Endothelial cell of umbilical vein (primary cell): ENCODE measurements around the gene HSPA1A. TPM values are rescaled to one million over a fixed set of nuclear protein-coding genes. Genes with fewer than 3 reads are reported as not detected.

Experiments used
- BruUV-seq: library from RNA; stranded (reverse); fragments of 400-500 nt; replicated peaks from 2 replicates; lab custom pipeline; 2021; lab: Mats Ljungman, UMichigan
- CTCF ChIA-PET: fragments of 300-600, 350-600 bp; sonication (Branson Sonifier 250); formaldehyde crosslinking; loops from one replicate; lab custom pipeline; 2021; ENCODE audit warnings: antibody characterized with exemption, inconsistent platforms; lab: Charles Lee
- POLR2A ChIA-PET: fragments of 300-600, 350-600 bp; sonication (Branson Sonifier 250); formaldehyde crosslinking; loops from one replicate; lab custom pipeline; 2021; ENCODE audit warnings: antibody characterized with exemption, inconsistent platforms; lab: Charles Lee
- DNase-seq: peaks from one replicate; pipeline ENCODE4 v3.0.0-alpha.2; 2011; ENCODE audit warnings: low read depth, low spot score
- FAIRE-seq: peaks from 2 replicates; lab custom pipeline; 2011; peaks lifted over from hg19 to GRCh38; lab: Jason Lieb, UNC
- H2AFZ ChIP-seq: 2 replicates; pipeline ENCODE4 v1.6.0; 2012; ENCODE audit warnings: low read depth, low read length, control low read depth, inconsistent platforms
- H3K27ac ChIP-seq: 2 replicates; pipeline ENCODE4 v1.5.1; 2011; ENCODE audit warnings: low read depth, mild to moderate bottlenecking, control low read depth, low read length, moderate library complexity; ENCODE audit not compliant: insufficient read depth
- H3K27me3 ChIP-seq, 2 experiments: 2 replicates each; pipeline versions ENCODE4 v1.6.0 to v1.6.1; 2011; ENCODE audit warnings: low read length in 2 of 2, mixed read lengths in 1 of 2; ENCODE audit not compliant: control insufficient read depth in 2 of 2, insufficient read depth in 2 of 2
- H3K36me3 ChIP-seq, 2 experiments: 2 replicates in 1 of 2; 3 replicates in 1 of 2; pipeline ENCODE4 v1.5.1; 2011; ENCODE audit warnings: low read length in 2 of 2, mild to moderate bottlenecking in 1 of 2, moderate library complexity in 1 of 2; ENCODE audit not compliant: control insufficient read depth in 2 of 2, insufficient read depth in 2 of 2; ENCODE audit errors: extremely low read depth in 1 of 2
- H3K4me1 ChIP-seq: 3 replicates; pipeline ENCODE4 v1.5.1; 2011; ENCODE audit warnings: mild to moderate bottlenecking, low read length; ENCODE audit not compliant: control insufficient read depth, insufficient read depth; ENCODE audit errors: extremely low read depth
- H3K4me2 ChIP-seq: 2 replicates; pipeline ENCODE4 v1.6.1; 2011; ENCODE audit warnings: low read length, control low read depth, mixed read lengths; ENCODE audit not compliant: insufficient read depth
- H3K4me3 ChIP-seq, 3 experiments: fragments of 200-600 bp in 1 of 3; sonication (generic), shearing (Covaris generic) in 1 of 3; replicated peaks in 1 of 3; 2 replicates each; pipeline ENCODE4 v1.5.1; 2011 to 2016; ENCODE audit warnings: control low read depth in 3 of 3, low read length in 3 of 3, mild to moderate bottlenecking in 2 of 3, inconsistent platforms in 1 of 3, low read depth in 1 of 3, moderate library complexity in 1 of 3; ENCODE audit not compliant: insufficient read depth in 1 of 3
- H3K79me2 ChIP-seq: 2 replicates; pipeline ENCODE4 v1.6.0; 2012; ENCODE audit warnings: low read length, inconsistent platforms; ENCODE audit not compliant: control insufficient read depth, insufficient read depth
- H3K9ac ChIP-seq: replicated peaks from 2 replicates; pipeline ENCODE3; 2011; ENCODE audit warnings: low read length, control low read depth; ENCODE audit not compliant: insufficient read depth; ENCODE audit errors: extremely low read depth
- H3K9me1 ChIP-seq: replicated peaks from 3 replicates; pipeline ENCODE4 v1.6.0; 2011; ENCODE audit warnings: mild to moderate bottlenecking, low read length; ENCODE audit not compliant: control insufficient read depth, insufficient read depth; ENCODE audit errors: extremely low read depth
- H3K9me3 ChIP-seq: replicated peaks from 2 replicates; pipeline ENCODE4 v1.5.1; 2012; ENCODE audit warnings: low read length, inconsistent platforms; ENCODE audit not compliant: control insufficient read depth, insufficient read depth
- H4K20me1 ChIP-seq: replicated peaks from 2 replicates; pipeline ENCODE3; 2011; ENCODE audit warnings: mild to moderate bottlenecking, low read length; ENCODE audit not compliant: control insufficient read depth, insufficient read depth; ENCODE audit errors: extremely low read depth
- EZH2 ChIP-seq: IDR thresholded peaks from 2 replicates; pipeline ENCODE4 v1.6.1; 2012; ENCODE audit warnings: borderline replicate concordance, low read depth, mild to moderate bottlenecking, moderate library complexity, low read length, inconsistent platforms; ENCODE audit not compliant: severe bottlenecking
- FOS ChIP-seq: IDR thresholded peaks from 2 replicates; pipeline ENCODE4 v1.6.1; 2011; ENCODE audit warnings: mild to moderate bottlenecking, low read length, moderate library complexity, borderline replicate concordance; ENCODE audit not compliant: insufficient read depth
- GATA2 ChIP-seq: IDR thresholded peaks from 2 replicates; pipeline ENCODE4 v1.7.0; 2011; ENCODE audit warnings: low read depth, mild to moderate bottlenecking, moderate library complexity, mixed read lengths, low read length; ENCODE audit not compliant: insufficient read length, insufficient read depth
- JUN ChIP-seq: IDR thresholded peaks from 2 replicates; pipeline ENCODE4 v1.6.1; 2011; ENCODE audit warnings: borderline replicate concordance, low read depth; ENCODE audit not compliant: insufficient read length, insufficient read depth
- MYC ChIP-seq: IDR thresholded peaks from one replicate; pipeline ENCODE4 v1.6.1; 2011; ENCODE audit warnings: mild to moderate bottlenecking, low read depth, low read length
- POLR2A ChIP-seq: IDR thresholded peaks from 2 replicates; pipeline ENCODE4 v1.6.1; 2012; ENCODE audit warnings: low read depth, mild to moderate bottlenecking, control low read depth, low read length
- POLR2AphosphoS5 ChIP-seq: IDR thresholded peaks from 2 replicates; pipeline ENCODE4 v1.6.1; 2012; ENCODE audit warnings: low read depth, mild to moderate bottlenecking, control low read depth, low read length, moderate library complexity; ENCODE audit not compliant: insufficient read depth
- dilution Hi-C: fragments of 300-500 bp; cut with MboI; formaldehyde crosslinking; loops from one replicate; pipeline ENCODE4 v1.15.0; 2019; ENCODE audit warnings: low sequenced_read_pairs; ENCODE audit not compliant: extremely low pct_ligation_motif_present
- intact Hi-C: fragments of 100-400 bp; cut with micrococcal nuclease; formaldehyde crosslinking; loops from one replicate; pipeline ENCODE4 v1.10.0; 2022
- polyA plus RNA-seq, 4 experiments: library from polyadenylated mRNA; depleted of rRNA in 3 of 4; stranded (reverse) in 3 of 4; unstranded in 1 of 4; fragments of >200 nt; gene quantifications; 2 replicates each; pipeline versions ENCODE4 v1.2.1 to v1.2.3, GENCODE V29; 2011 to 2012; ENCODE audit warnings: missing spikeins in 1 of 4
- total RNA-seq: library from RNA; stranded (reverse); gene quantifications from 2 replicates; pipeline ENCODE4 v1.2.3, GENCODE V29; 2021
- TF ChIP-seq, protein P1 (sequence below), 2 donors: IDR thresholded peaks; 1 replicate in 1 of 2; 2 replicates in 1 of 2; pipeline ENCODE4 v1.5.1; 2011; ENCODE audit warnings: low read length in 2 of 2, mild to moderate bottlenecking in 2 of 2, moderate library complexity in 2 of 2, control low read depth in 1 of 2, inconsistent platforms in 1 of 2, low read depth in 1 of 2; ENCODE audit not compliant: insufficient read depth in 1 of 2; ENCODE audit errors: extremely low read depth in 1 of 2
- TF ChIP-seq, protein P2 (sequence below): IDR thresholded peaks from 2 replicates; pipeline ENCODE4 v1.6.1; 2011; ENCODE audit not compliant: insufficient read depth, insufficient read length

HSPA1A gene
- total and polyA plus RNA-seq, 2 donors (not counting 3 experiments of a cell fraction or from before 2014, with no cell fraction given): 56.0 to 58.3 TPM

DNA sequence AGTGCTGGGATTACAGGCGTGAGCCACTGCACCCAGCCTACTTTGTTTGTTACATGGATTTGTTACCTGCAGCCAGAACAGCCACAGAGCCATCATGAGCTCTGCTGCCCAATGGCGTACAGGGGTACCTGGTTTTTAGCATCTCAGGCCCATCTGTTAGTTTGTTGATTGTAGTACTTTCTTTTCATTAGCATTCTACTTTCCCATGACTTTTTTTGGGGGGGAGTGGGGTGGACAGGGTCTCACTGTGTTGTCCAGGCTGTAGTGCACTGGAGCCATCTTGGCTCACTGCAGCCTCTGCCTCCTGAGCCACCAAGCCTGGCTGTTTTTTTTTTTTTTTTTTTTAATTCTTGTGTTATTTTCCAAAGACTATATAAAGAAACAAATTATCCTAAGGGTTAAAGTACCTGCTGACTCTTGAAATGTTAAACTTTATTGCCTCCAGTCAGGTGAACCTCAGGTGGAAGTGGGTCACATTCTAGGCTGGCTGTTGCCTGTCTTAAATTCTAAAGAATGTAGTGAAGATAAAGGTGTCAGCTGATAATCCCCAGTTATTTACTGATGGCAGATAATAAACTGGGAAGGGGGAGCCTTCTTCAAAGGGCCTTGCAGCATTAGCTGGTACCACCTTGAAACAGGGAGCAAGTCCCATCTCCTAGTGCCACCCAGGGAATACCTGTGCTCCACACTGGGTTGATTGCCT is 32.1 kb downstream of the HSPA1A start:
- Histone ChIP-seq H2AFZ (no peak overlapping the region), H3K9me3 (no peaks in the 10 kb centered on the region), H3K9ac (no peak overlapping the region), H3K4me3 (no peak overlapping the region), H3K79me2 (no peaks in the 10 kb centered on the region), H3K27ac (no peak overlapping the region), H4K20me1 (no peaks in the 10 kb centered on the region), H3K36me3 (no peaks in the 10 kb centered on the region), H3K27me3 (no peaks in the 10 kb centered on the region), H3K9me1 (no peaks in the 10 kb centered on the region), H3K4me2 (no peak overlapping the region), H3K4me1 (no peaks in the 10 kb centered on the region)
- TF ChIP-seq EZH2 (no peak), JUN (no peak), FOS (no peak), POLR2A (no peak), GATA2 (no peak), MYC (no peak), POLR2AphosphoS5 (no peak)
- TF ChIP-seq, protein P1, sequence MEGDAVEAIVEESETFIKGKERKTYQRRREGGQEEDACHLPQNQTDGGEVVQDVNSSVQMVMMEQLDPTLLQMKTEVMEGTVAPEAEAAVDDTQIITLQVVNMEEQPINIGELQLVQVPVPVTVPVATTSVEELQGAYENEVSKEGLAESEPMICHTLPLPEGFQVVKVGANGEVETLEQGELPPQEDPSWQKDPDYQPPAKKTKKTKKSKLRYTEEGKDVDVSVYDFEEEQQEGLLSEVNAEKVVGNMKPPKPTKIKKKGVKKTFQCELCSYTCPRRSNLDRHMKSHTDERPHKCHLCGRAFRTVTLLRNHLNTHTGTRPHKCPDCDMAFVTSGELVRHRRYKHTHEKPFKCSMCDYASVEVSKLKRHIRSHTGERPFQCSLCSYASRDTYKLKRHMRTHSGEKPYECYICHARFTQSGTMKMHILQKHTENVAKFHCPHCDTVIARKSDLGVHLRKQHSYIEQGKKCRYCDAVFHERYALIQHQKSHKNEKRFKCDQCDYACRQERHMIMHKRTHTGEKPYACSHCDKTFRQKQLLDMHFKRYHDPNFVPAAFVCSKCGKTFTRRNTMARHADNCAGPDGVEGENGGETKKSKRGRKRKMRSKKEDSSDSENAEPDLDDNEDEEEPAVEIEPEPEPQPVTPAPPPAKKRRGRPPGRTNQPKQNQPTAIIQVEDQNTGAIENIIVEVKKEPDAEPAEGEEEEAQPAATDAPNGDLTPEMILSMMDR (IDR thresholded peaks at IDR 0.05; ENCODE audit: extremely low read depth in 1 of 2, insufficient read depth in 1 of 2, low read depth in 1 of 2, low read length in 2 of 2): no peak
- TF ChIP-seq, protein P2, sequence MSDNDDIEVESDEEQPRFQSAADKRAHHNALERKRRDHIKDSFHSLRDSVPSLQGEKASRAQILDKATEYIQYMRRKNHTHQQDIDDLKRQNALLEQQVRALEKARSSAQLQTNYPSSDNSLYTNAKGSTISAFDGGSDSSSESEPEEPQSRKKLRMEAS: no peak
- ChIA-PET CTCF (interaction anchor here (1.3 kb wide), 1 partner anchor 9 kb away, joined by 4 read pairs; no protein-coding TSS in a partner anchor), POLR2A (no interaction called here)
- intact Hi-C loops: no loop called here
- dilution Hi-C loops: no loop called here
- FAIRE-seq (no peak), DNase-seq (no peak)
- no TSS peak for BruUV-seq
